Fibroblast of lung (primary cell): Measurements from ENCODE around the gene ADGRG3. TPM values are rescaled to one million over a fixed set of nuclear protein-coding genes. Genes with fewer than 3 reads are reported as not detected.

Experiments
- DNase-seq, 2 donors: peaks; one replicate each; pipeline versions ENCODE4 v3.0.0 to v3.0.0-alpha.2; 2010; ENCODE audit warnings: low read depth in 2 of 2
- H2AFZ ChIP-seq: 2 replicates; pipeline ENCODE4 v1.5.1; 2012; ENCODE audit warnings: low read length, control low read depth, inconsistent platforms
- H3K27ac ChIP-seq: 2 replicates; pipeline ENCODE4 v1.5.1; 2011; ENCODE audit warnings: low read length, control low read depth; ENCODE audit not compliant: insufficient read depth
- H3K27me3 ChIP-seq: 2 replicates; pipeline ENCODE4 v1.5.1; 2011; ENCODE audit warnings: mild to moderate bottlenecking, low read length; ENCODE audit not compliant: control insufficient read depth, insufficient read depth
- H3K36me3 ChIP-seq: 2 replicates; pipeline ENCODE4 v1.5.1; 2011; ENCODE audit warnings: low read length; ENCODE audit not compliant: control insufficient read depth, insufficient read depth
- H3K4me1 ChIP-seq: 2 replicates; pipeline ENCODE4 v1.5.1; 2011; ENCODE audit warnings: low read length; ENCODE audit not compliant: control insufficient read depth, insufficient read depth; ENCODE audit errors: extremely low read depth
- H3K4me2 ChIP-seq: 2 replicates; pipeline ENCODE4 v1.5.1; 2011; ENCODE audit warnings: low read length, control low read depth; ENCODE audit not compliant: insufficient read depth; ENCODE audit errors: extremely low read depth
- H3K4me3 ChIP-seq, 4 experiments: fragments of 200-600 bp in 1 of 4; sonication (generic) in 1 of 4; replicated peaks in 1 of 4; 2 replicates each; pipeline ENCODE4 v1.5.1; 2011 to 2016; ENCODE audit warnings: low read length in 4 of 4, low read depth in 3 of 4, mild to moderate bottlenecking in 3 of 4, control low read depth in 2 of 4, inconsistent platforms in 1 of 4, mixed read lengths in 1 of 4; ENCODE audit not compliant: insufficient read depth in 1 of 4; ENCODE audit errors: control extremely low read depth in 1 of 4
- H3K79me2 ChIP-seq: 2 replicates; pipeline ENCODE4 v1.5.1; 2012; ENCODE audit warnings: mild to moderate bottlenecking, low read length, inconsistent platforms; ENCODE audit not compliant: control insufficient read depth, insufficient read depth
- H3K9ac ChIP-seq: 2 replicates; pipeline ENCODE4 v1.5.1; 2011; ENCODE audit warnings: mild to moderate bottlenecking, low read length, control low read depth; ENCODE audit not compliant: insufficient read depth
- H3K9me3 ChIP-seq: 2 replicates; pipeline ENCODE4 v1.5.1; 2012; ENCODE audit warnings: low read depth, low read length; ENCODE audit not compliant: control insufficient read depth, insufficient read depth
- H4K20me1 ChIP-seq: 2 replicates; pipeline ENCODE4 v1.5.1; 2011; ENCODE audit warnings: low read length; ENCODE audit not compliant: control insufficient read depth, insufficient read depth; ENCODE audit errors: extremely low read depth
- CTCF ChIP-seq, 2 donors: IDR thresholded peaks in 1 of 2; conservative IDR thresholded peaks in 1 of 2; 1 replicate in 1 of 2; 2 replicates in 1 of 2; pipeline ENCODE4 v1.5.1; 2011 to 2012; ENCODE audit warnings: low read length in 2 of 2, control low read depth in 1 of 2, inconsistent platforms in 1 of 2, low read depth in 1 of 2, mild to moderate bottlenecking in 1 of 2
- EZH2 ChIP-seq: IDR thresholded peaks from 2 replicates; pipeline ENCODE4 v1.5.1; 2012; ENCODE audit warnings: low read length, control low read depth, mild to moderate bottlenecking; ENCODE audit errors: missing control alignments
- polyA plus RNA-seq, 2 donors: library from polyadenylated mRNA; depleted of rRNA in 1 of 2; stranded (reverse) in 1 of 2; unstranded in 1 of 2; fragments of >200 nt; gene quantifications; 2 replicates each; pipeline ENCODE4 v1.2.1, GENCODE V29; 2011 to 2012; ENCODE audit warnings: missing spikeins in 1 of 2
- total RNA-seq: library from RNA; depleted of rRNA; stranded (reverse); fragments of >200 nt; gene quantifications from 2 replicates; pipeline ENCODE4 v1.2.1, GENCODE V29; 2014

The ADGRG3 gene
- total and polyA plus RNA-seq, 2 donors (not counting 1 experiment from before 2014, with no cell fraction given), result not detected

- Histone ChIP-seq H3K36me3 (no peaks in the 10 kb centered on the region), H3K4me1 (no peaks in the 10 kb centered on the region), H3K79me2 (no peaks in the 10 kb centered on the region), H3K27ac (no peak overlapping the region), H3K4me2 (no peak overlapping the region), H2AFZ (no peak overlapping the region), H3K9ac (no peak overlapping the region), H3K4me3 (no peak overlapping the region), H4K20me1 (no peaks in the 10 kb centered on the region), H3K9me3 (no peaks in the 10 kb centered on the region), H3K27me3 (no peaks in the 10 kb centered on the region)
- no peak for DNase-seq
- TF ChIP-seq CTCF (conservative IDR thresholded peaks at IDR 0.05 in 1 of 2, IDR thresholded peaks at IDR 0.05 in 1 of 2; ENCODE audit: low read depth in 1 of 2, low read length in 2 of 2), result no peak
- no peak for TF ChIP-seq EZH2
Measured at GRCh38 chr16:57722210-57722499, 54.0 kb downstream of the ADGRG3 start.

GRCh38 chr16:57722651-57723050 is 54.5 kb downstream of the ADGRG3 start:
- Histone ChIP-seq H3K27ac (no peak overlapping the region), H3K36me3 (no peaks in the 10 kb centered on the region), H3K4me3 (no peak overlapping the region), H3K9ac (no peak overlapping the region), H2AFZ (no peak overlapping the region), H3K27me3 (no peaks in the 10 kb centered on the region), H4K20me1 (no peaks in the 10 kb centered on the region), H3K4me1 (no peaks in the 10 kb centered on the region), H3K4me2 (no peak overlapping the region), H3K9me3 (no peaks in the 10 kb centered on the region), H3K79me2 (no peaks in the 10 kb centered on the region)
- TF ChIP-seq CTCF (conservative IDR thresholded peaks at IDR 0.05 in 1 of 2, IDR thresholded peaks at IDR 0.05 in 1 of 2; ENCODE audit: low read depth in 1 of 2, low read length in 2 of 2) (no peak), EZH2 (no peak)
- no peak for DNase-seq

GRCh38 chr16:57723170-57723569 is 55.1 kb downstream of the ADGRG3 start:
- no peak overlapping the region for H2AFZ ChIP-seq
- no peaks in the 10 kb centered on the region for H3K4me1 ChIP-seq
- no peak overlapping the region for H3K27ac ChIP-seq
- DNase-seq, result no peak
- no peaks in the 10 kb centered on the region for H3K27me3 ChIP-seq
- H3K4me3 ChIP-seq, result no peak overlapping the region
- H3K9ac ChIP-seq, result no peak overlapping the region
- TF ChIP-seq EZH2, result no peak
- peak; percentile 16 to 32 for TF ChIP-seq CTCF (conservative IDR thresholded peaks at IDR 0.05 in 1 of 2, IDR thresholded peaks at IDR 0.05 in 1 of 2; ENCODE audit: low read depth in 1 of 2, low read length in 2 of 2)
- H3K36me3 ChIP-seq, result no peaks in the 10 kb centered on the region
- H4K20me1 ChIP-seq, result no peaks in the 10 kb centered on the region
- no peaks in the 10 kb centered on the region for H3K9me3 ChIP-seq
- H3K4me2 ChIP-seq, result no peak overlapping the region
- no peaks in the 10 kb centered on the region for H3K79me2 ChIP-seq
